GM12865 (cell line): ENCODE data around the gene ZBTB46.
A peak's percentile ranks its signal among the peaks of the same experiment; 100 is the strongest.

ENCODE experiments used
- DNase-seq: peaks from one replicate; pipeline ENCODE4 v3.0.0; 2010; ENCODE audit warnings: low read depth
- H3K4me3 ChIP-seq: 2 replicates; pipeline ENCODE4 v1.5.1; 2011; ENCODE audit warnings: mild to moderate bottlenecking, low read depth, low read length, control low read depth
- TF ChIP-seq, protein P1 (sequence below): IDR thresholded peaks from 2 replicates; pipeline ENCODE4 v1.5.1; 2011; ENCODE audit warnings: low read length, control low read depth, low read depth, inconsistent platforms; ENCODE audit not compliant: insufficient read depth; ENCODE audit errors: missing control alignments

Gene ZBTB46

GRCh38 chr20:63735859-63736718 lies 95.0 kb downstream of the ZBTB46 start, which contains the start of gene LIME1:
Gene LIME1 (plus strand): TSS chr20:63736664. CDS start chr20:63737550, 886 bp downstream.
- peak within 1 kb of the TSS; percentile 69 for H3K4me3 ChIP-seq
- DNase-seq, result peak; percentile 87
- TF ChIP-seq, protein P1, sequence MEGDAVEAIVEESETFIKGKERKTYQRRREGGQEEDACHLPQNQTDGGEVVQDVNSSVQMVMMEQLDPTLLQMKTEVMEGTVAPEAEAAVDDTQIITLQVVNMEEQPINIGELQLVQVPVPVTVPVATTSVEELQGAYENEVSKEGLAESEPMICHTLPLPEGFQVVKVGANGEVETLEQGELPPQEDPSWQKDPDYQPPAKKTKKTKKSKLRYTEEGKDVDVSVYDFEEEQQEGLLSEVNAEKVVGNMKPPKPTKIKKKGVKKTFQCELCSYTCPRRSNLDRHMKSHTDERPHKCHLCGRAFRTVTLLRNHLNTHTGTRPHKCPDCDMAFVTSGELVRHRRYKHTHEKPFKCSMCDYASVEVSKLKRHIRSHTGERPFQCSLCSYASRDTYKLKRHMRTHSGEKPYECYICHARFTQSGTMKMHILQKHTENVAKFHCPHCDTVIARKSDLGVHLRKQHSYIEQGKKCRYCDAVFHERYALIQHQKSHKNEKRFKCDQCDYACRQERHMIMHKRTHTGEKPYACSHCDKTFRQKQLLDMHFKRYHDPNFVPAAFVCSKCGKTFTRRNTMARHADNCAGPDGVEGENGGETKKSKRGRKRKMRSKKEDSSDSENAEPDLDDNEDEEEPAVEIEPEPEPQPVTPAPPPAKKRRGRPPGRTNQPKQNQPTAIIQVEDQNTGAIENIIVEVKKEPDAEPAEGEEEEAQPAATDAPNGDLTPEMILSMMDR, result peak; percentile 2

DNA sequence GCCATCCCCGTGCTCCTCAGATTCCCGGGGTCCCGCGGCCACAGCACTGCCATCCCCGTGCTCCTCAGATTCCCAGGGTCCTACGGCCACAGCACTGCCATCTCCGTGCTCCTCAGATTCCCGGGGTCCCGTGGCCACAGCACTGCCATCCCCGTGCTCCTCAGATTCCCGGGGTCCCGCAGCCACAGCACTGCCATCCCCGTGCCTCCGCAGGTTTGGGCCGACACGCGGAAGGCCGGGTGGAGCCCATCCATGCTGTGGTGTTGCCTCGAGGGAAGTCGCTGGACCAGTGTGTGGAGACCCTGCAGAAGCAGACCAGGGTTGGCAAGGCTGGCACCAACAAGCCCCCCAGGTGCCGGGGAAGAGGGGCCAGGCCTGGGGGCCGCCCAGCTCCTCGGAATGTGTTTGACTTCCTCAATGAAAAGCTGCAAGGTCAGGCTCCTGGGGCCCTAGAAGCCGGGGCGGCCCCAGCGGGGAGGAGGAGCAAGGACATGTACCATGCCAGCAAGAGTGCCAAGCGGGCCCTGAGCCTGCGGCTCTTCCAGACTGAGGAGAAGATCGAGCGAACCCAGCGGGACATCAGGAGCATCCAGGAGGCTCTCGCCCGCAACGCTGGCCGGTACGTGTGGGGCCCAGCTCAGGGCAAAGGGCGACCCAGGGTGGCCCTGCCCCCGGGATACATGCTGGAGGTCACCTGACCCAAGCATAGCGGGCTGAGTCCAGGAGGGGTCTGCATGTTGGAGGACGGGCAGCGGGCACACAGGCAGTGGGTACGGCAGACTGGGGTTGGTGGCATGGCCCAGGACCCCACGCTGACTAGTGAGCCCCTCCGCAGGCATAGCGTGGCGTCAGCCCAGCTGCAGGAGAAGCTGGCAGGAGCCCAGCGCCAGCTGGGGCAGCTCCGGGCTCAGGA lies 95.9 kb downstream of the ZBTB46 start:
- H3K4me3 ChIP-seq, result no peak overlapping the region
- TF ChIP-seq, protein P1, result no peak
- DNase-seq, result no peak

DNA sequence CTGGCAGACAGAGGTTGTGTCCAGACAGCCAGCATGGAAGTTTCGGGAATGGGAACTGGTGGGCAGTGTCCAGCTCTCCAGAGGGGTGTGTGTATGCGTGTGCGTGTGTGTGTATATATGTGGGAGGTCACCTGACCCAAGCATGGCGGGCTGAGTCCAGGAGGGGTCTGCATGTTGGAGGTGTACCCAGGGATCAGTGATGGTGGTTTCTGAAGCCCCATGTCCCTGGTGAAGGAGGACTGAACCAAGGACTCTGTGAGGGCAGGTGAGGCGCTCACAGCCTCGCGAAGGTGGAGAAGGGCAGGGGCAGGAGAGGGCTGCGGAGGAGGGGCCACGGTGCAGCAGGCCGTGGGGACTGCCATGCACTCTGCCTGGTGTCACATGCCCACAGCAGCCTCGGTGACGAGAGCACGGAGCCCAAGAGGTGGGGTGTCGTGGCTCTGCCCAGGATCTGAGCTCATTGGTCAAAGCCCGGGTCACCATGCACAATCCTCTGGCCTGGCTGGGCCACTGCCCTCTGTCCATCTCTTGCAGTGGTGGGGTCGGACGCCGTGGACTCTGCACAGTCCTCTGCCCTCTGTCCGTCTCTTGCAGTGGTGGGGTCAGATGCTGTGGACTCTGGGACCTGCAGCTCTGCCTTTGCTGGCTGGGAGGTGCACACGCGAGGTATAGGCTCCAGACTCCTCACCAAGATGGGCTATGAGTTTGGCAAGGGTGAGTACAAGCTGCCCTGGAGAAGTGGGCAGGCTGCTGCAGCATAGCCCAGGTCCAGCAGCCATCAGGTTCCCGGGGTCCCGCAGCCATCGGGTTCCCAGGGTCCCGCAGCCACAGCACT lies 96.7 kb downstream of the ZBTB46 start:
- no peak overlapping the region for H3K4me3 ChIP-seq
- TF ChIP-seq, protein P1, result no peak
- no peak for DNase-seq

DNA sequence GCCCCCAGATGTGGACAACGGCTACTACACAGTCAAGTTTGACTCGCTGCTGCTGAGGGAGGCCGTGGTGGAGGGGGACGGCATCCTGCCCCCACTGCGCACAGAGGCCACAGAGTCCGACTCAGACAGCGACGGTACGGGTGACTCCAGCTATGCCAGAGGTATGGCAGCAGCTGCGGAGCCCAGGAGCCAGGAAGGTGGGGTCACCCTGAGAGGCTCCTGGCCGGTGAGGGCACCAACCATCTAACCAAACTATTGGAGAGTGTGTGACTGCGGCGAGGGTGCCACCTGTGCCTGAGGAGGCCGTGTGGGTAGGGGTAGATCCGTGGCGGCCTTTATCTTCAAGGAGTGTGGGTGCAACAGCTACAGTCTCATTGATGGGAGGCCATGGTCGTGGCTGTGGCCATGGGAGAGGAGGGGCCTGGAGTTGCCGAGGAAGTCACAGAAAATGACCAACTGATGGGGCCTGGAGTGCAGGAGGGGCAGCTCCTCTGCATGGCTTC lies 97.4 kb downstream of the ZBTB46 start:
- no peak for DNase-seq
- TF ChIP-seq, protein P1, result no peak
- H3K4me3 ChIP-seq, result no peak overlapping the region

- DNase-seq, result no peak
- TF ChIP-seq, protein P1, result no peak
- no peak overlapping the region for H3K4me3 ChIP-seq
Observed at GRCh38 chr20:63733117-63733516, 97.9 kb downstream of the ZBTB46 start.
